Measurements from ENCODE around the gene MAP3K9.

DNA sequence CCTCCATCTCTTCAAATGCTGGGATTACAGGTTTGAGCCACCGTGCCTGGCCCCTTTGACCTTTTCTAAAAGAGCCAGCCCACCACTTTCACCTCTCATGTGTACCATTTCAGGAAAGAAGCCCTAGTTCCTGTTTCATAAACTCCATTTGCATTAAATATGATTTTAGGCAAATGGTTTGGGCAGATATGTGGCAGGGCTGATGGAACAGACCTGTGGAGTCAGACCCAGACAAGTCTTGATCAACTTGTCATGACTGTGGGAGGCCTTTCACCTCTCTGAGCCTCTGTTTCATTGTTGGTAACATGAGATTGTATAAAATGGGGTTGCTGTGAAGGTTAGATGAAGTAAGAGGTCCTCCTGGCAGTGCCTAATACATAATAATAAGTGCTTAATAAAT lies 5.2 kb upstream of the MAP3K9 start:
- TF ChIP-seq, protein P1, sequence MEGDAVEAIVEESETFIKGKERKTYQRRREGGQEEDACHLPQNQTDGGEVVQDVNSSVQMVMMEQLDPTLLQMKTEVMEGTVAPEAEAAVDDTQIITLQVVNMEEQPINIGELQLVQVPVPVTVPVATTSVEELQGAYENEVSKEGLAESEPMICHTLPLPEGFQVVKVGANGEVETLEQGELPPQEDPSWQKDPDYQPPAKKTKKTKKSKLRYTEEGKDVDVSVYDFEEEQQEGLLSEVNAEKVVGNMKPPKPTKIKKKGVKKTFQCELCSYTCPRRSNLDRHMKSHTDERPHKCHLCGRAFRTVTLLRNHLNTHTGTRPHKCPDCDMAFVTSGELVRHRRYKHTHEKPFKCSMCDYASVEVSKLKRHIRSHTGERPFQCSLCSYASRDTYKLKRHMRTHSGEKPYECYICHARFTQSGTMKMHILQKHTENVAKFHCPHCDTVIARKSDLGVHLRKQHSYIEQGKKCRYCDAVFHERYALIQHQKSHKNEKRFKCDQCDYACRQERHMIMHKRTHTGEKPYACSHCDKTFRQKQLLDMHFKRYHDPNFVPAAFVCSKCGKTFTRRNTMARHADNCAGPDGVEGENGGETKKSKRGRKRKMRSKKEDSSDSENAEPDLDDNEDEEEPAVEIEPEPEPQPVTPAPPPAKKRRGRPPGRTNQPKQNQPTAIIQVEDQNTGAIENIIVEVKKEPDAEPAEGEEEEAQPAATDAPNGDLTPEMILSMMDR (IDR thresholded peaks at IDR 0.05; ENCODE audit: poor library complexity), result no peak
- TF ChIP-seq EZH2 (IDR thresholded peaks at IDR 0.05; ENCODE audit: borderline replicate concordance), result no peak
